A673 (cell line): ENCODE data around the gene MIF.

Experiments
- CTCF ChIP-seq: fragments of 300-800, 200-600 bp; sonication (generic); conservative IDR thresholded peaks from 2 replicates; pipeline ENCODE4 v1.5.1; 2017; ENCODE audit warnings: low read depth, mild to moderate bottlenecking, antibody characterized with exemption, low read length, moderate library complexity, mixed read lengths
- EZH2 ChIP-seq: fragments of 200-600 bp; sonication (generic); IDR thresholded peaks from 2 replicates; pipeline ENCODE4 v1.6.1; 2017; ENCODE audit warnings: borderline replicate concordance, low read depth, mild to moderate bottlenecking, mixed read lengths, antibody characterized with exemption, low read length; ENCODE audit not compliant: poor library complexity, severe bottlenecking

GRCh38 chr22:23899042-23899745, 5.0 kb downstream of the MIF start:
- no peak for TF ChIP-seq CTCF
- TF ChIP-seq EZH2, result no peak
